HepG2 (cell line): ENCODE measurements around the gene ECSCR. TPM values are rescaled to one million over a fixed set of nuclear protein-coding genes. Genes with fewer than 3 reads are reported as not detected.

Source experiments
- CC2D1A ChIP-seq: sonication (generic); formaldehyde crosslinking; IDR thresholded peaks from 2 replicates; pipeline ENCODE4 v1.8.1; 2023; ENCODE audit warnings: mild to moderate bottlenecking, missing genetic modification reagents
- GZF1 ChIP-seq: sonication (generic); formaldehyde crosslinking; IDR thresholded peaks from 2 replicates; pipeline ENCODE4 v1.5.1; 2020; ENCODE audit warnings: mild to moderate bottlenecking, missing genetic modification reagents
- HNRNPUL1 ChIP-seq: fragments of 200-400 bp; formaldehyde crosslinking; IDR thresholded peaks from 2 replicates; pipeline ENCODE4 v1.6.1; 2017; ENCODE audit warnings: low read depth, mild to moderate bottlenecking, low read length, moderate library complexity
- JARID2 ChIP-seq: sonication (generic); formaldehyde crosslinking; IDR thresholded peaks from 2 replicates; pipeline ENCODE4 v1.8.1; 2023; ENCODE audit warnings: missing genetic modification reagents, inconsistent platforms; ENCODE audit not compliant: insufficient replicate concordance
- KDM3A ChIP-seq: IDR thresholded peaks from 2 replicates; pipeline ENCODE4 v1.6.1; 2018; ENCODE audit warnings: low read depth, missing compliant biosample characterization
- KDM5B ChIP-seq: sonication (generic); formaldehyde crosslinking; IDR thresholded peaks from 2 replicates; pipeline ENCODE4 v1.4.0; 2020; ENCODE audit warnings: missing genetic modification reagents, mild to moderate bottlenecking, borderline replicate concordance
- NFATC3 ChIP-seq: sonication (generic); formaldehyde crosslinking; IDR thresholded peaks from 2 replicates; pipeline ENCODE4 v1.5.1; 2020; ENCODE audit warnings: mild to moderate bottlenecking, missing genetic modification reagents
- SAP130 ChIP-seq: IDR thresholded peaks from 2 replicates; pipeline ENCODE4 v1.6.1; 2016; ENCODE audit warnings: low read depth
- SP140L ChIP-seq: sonication (generic); formaldehyde crosslinking; IDR thresholded peaks from 2 replicates; pipeline ENCODE4 v1.4.0; 2020; ENCODE audit warnings: missing genetic modification reagents, borderline replicate concordance
- SP5 ChIP-seq: IDR thresholded peaks from 2 replicates; pipeline ENCODE4 v1.6.1; 2016; ENCODE audit warnings: low read depth, borderline replicate concordance
- TRIM24 ChIP-seq: sonication (generic); formaldehyde crosslinking; IDR thresholded peaks from 2 replicates; pipeline ENCODE4 v1.8.0; 2022; ENCODE audit warnings: mild to moderate bottlenecking, missing genetic modification reagents
- ZNF230 ChIP-seq: sonication (generic); formaldehyde crosslinking; IDR thresholded peaks from 2 replicates; pipeline ENCODE4 v1.4.0; 2020; ENCODE audit warnings: mild to moderate bottlenecking, missing genetic modification reagents
- ZNF335 ChIP-seq: sonication (generic); formaldehyde crosslinking; IDR thresholded peaks from 2 replicates; pipeline ENCODE4 v1.4.0; 2020; ENCODE audit warnings: missing genetic modification reagents
- ZNF33A ChIP-seq: sonication (generic); formaldehyde crosslinking; IDR thresholded peaks from 2 replicates; pipeline ENCODE4 v1.5.1; 2020; ENCODE audit warnings: missing genetic modification reagents, mild to moderate bottlenecking, moderate library complexity, borderline replicate concordance
- ZNF383 ChIP-seq: sonication (generic); formaldehyde crosslinking; IDR thresholded peaks from 2 replicates; pipeline ENCODE4 v1.4.0; 2020; ENCODE audit warnings: missing genetic modification reagents, mild to moderate bottlenecking, borderline replicate concordance
- ZNF703 ChIP-seq: sonication (generic); formaldehyde crosslinking; IDR thresholded peaks from 2 replicates; pipeline ENCODE4 v1.5.1; 2020; ENCODE audit warnings: missing genetic modification reagents, mild to moderate bottlenecking, moderate library complexity, borderline replicate concordance
- ZNF841 ChIP-seq: sonication (generic); formaldehyde crosslinking; IDR thresholded peaks from 2 replicates; pipeline ENCODE4 v1.8.1; 2023; ENCODE audit warnings: missing genetic modification reagents, borderline replicate concordance
- polyA plus RNA-seq, 8 experiments: library from polyadenylated mRNA; depleted of rRNA in 3 of 8; stranded (reverse) in 7 of 8; unstranded in 1 of 8; fragments of >200 nt; fragmentation: Illumina TruSeq in 4 of 8; extraction: Trizol in 4 of 8; gene quantifications; 2 replicates each; pipeline versions ENCODE4 v1.2.1 to v1.2.3, GENCODE V29; 2011 to 2016; ENCODE audit warnings: low read depth in 4 of 8, missing spikeins in 1 of 8, mixed read lengths in 1 of 8; ENCODE audit not compliant: insufficient read depth in 1 of 8
- total RNA-seq, 5 experiments: library from RNA; depleted of rRNA; stranded (reverse); fragments of >200 nt; fragmentation: Illumina TruSeq; extraction: Trizol; gene quantifications; 2 replicates each; pipeline ENCODE4 v1.2.3, GENCODE V29; 2016; ENCODE audit warnings: low read depth in 1 of 5
- TF ChIP-seq, protein P1 (sequence below): sonication (generic); IDR thresholded peaks from 2 replicates; pipeline ENCODE4 v1.6.1; 2016; ENCODE audit warnings: low read depth, borderline replicate concordance
- TF ChIP-seq, protein P2 (sequence below): sonication (generic); formaldehyde crosslinking; IDR thresholded peaks from 2 replicates; pipeline ENCODE4 v1.8.1; 2023; ENCODE audit warnings: mild to moderate bottlenecking, inconsistent platforms, moderate library complexity, missing genetic modification reagents, borderline replicate concordance
- TF ChIP-seq, protein P3 (sequence below): sonication (generic); formaldehyde crosslinking; IDR thresholded peaks from 2 replicates; pipeline ENCODE4 v1.5.0; 2020; ENCODE audit warnings: missing genetic modification reagents

Gene ECSCR
- total and polyA plus RNA-seq, 2 of the 13 experiments (the other 11 are each of a cell fraction or from before 2014, with no cell fraction given), result 0.18 TPM; not detected in 1

DNA sequence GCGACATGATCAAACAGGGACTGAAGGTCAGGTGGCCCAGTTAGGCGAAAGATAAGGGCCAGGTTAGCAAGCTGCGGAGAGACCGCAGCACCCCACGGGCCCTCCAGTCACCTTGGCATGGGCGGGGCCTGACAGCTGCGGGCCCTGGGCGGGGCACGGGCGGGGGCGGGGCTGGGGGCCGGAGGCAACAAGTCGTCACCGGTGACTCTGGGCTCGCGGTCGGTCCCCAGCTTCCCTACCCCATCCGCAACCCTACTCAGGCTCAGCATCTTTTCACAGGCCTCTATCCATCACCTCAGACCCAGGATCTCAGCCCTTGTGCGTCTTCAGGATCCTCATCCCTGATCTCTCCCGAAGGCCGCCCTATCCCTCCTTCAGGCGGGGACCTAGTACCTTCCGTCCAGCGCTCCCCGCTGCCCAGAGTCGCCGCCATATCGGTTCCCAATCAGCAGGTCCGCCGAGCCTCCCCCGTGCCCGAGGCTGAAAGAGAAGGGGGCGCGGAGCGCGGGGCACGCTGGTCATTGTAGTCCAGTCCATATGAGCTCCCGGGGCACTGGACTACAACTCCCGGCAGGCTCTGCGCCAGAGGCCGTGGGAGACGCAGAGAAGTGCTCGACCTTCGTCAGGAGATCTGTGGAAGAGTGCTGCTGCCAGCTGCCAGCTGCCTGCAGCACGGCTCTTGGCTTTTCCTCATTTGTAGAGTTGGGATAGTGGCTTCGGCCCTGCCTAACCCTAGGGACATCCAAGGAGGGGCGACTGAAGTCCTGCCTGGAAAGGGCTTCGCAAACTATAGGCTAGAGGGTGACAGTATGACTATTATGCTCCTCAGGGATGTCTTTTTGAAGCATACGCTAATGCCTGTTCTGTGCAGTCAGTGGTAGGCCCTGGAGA is 23.3 kb downstream of the ECSCR start, which contains the start of gene DNAJC18 (continued):
- TF ChIP-seq TRIM24 (CRISPR knock-in tag), result no peak
- TF ChIP-seq ZNF703 (CRISPR knock-in tag), result no peak
- peak; percentile 81 for TF ChIP-seq SAP130 (CRISPR knock-in tag)
- no peak; the same call in 1 of the 2 replicates for TF ChIP-seq ZNF33A (CRISPR knock-in tag)
- peak; percentile 6; the same call in 1 of the 2 replicates for TF ChIP-seq SP5
- no peak for TF ChIP-seq ZNF841 (CRISPR knock-in tag)
- no peak for TF ChIP-seq GZF1 (CRISPR knock-in tag)
- TF ChIP-seq, protein P1, sequence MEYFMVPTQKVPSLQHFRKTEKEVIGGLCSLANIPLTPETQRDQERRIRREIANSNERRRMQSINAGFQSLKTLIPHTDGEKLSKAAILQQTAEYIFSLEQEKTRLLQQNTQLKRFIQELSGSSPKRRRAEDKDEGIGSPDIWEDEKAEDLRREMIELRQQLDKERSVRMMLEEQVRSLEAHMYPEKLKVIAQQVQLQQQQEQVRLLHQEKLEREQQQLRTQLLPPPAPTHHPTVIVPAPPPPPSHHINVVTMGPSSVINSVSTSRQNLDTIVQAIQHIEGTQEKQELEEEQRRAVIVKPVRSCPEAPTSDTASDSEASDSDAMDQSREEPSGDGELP, result peak; percentile 56; the same call in 1 of the 2 replicates
- TF ChIP-seq KDM5B (CRISPR knock-in tag), result peak; percentile 82; the same call in 1 of the 2 replicates
- TF ChIP-seq SP140L, result no peak
- TF ChIP-seq NFATC3, result peak; percentile 42; the same call in 1 of the 2 replicates
- TF ChIP-seq ZNF383 (CRISPR knock-in tag), result no peak
- TF ChIP-seq, protein P2, sequence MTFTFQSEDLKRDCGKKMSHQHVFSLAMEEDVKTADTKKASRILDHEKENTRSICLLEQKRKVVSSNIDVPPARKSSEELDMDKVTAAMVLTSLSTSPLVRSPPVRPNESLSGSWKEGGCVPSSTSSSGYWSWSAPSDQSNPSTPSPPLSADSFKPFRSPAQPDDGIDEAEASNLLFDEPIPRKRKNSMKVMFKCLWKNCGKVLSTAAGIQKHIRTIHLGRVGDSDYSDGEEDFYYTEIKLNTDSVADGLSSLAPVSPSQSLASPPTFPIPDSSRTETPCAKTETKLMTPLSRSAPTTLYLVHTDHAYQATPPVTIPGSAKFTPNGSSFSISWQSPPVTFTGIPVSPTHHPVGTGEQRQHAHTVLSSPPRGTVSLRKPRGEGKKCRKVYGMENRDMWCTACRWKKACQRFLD (CRISPR knock-in tag), result no peak
- no peak for TF ChIP-seq HNRNPUL1
- TF ChIP-seq ZNF230 (CRISPR knock-in tag), result no peak
- TF ChIP-seq CC2D1A (CRISPR knock-in tag), result no peak
- TF ChIP-seq ZNF335 (CRISPR knock-in tag), result peak; percentile 78; the same call in 1 of the 2 replicates
- peak; percentile 65 for TF ChIP-seq JARID2 (CRISPR knock-in tag)
- TF ChIP-seq, protein P3, sequence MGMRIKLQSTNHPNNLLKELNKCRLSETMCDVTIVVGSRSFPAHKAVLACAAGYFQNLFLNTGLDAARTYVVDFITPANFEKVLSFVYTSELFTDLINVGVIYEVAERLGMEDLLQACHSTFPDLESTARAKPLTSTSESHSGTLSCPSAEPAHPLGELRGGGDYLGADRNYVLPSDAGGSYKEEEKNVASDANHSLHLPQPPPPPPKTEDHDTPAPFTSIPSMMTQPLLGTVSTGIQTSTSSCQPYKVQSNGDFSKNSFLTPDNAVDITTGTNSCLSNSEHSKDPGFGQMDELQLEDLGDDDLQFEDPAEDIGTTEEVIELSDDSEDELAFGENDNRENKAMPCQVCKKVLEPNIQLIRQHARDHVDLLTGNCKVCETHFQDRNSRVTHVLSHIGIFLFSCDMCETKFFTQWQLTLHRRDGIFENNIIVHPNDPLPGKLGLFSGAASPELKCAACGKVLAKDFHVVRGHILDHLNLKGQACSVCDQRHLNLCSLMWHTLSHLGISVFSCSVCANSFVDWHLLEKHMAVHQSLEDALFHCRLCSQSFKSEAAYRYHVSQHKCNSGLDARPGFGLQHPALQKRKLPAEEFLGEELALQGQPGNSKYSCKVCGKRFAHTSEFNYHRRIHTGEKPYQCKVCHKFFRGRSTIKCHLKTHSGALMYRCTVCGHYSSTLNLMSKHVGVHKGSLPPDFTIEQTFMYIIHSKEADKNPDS (CRISPR knock-in tag), result 0 out of 2 replicates have a peak, but pooled peaks have one; percentile 64
- 0 out of 2 replicates have a peak, but pooled peaks have one; percentile 71 for TF ChIP-seq KDM3A (CRISPR knock-in tag)
